Ectodermal cell (in vitro differentiated cells): Measurements from ENCODE around the gene CBY1. TPM values are rescaled to one million over a fixed set of nuclear protein-coding genes. Genes with fewer than 3 reads are reported as not detected.
"Not testable (repeated sequence)": the region's sequence is repeated elsewhere in the genome, so short reads cannot be mapped to it uniquely, and the experiment has no call there.

Source experiments
- H3K27ac ChIP-seq: 2 replicates; pipeline ENCODE4 v1.7.0; 2013; ENCODE audit warnings: mild to moderate bottlenecking, low read depth, low read length; ENCODE audit not compliant: insufficient read depth, poor library complexity, severe bottlenecking
- H3K27me3 ChIP-seq: 2 replicates; pipeline ENCODE4 v1.7.0; 2013; ENCODE audit warnings: mild to moderate bottlenecking, low read length; ENCODE audit not compliant: insufficient read depth, control insufficient read depth, poor library complexity, severe bottlenecking
- H3K36me3 ChIP-seq: one replicate; pipeline ENCODE4 v1.7.0; 2013; ENCODE audit warnings: low read length; ENCODE audit not compliant: control insufficient read depth, insufficient read depth
- H3K4me1 ChIP-seq: one replicate; pipeline ENCODE4 v1.7.0; 2013; ENCODE audit warnings: low read length; ENCODE audit not compliant: control insufficient read depth, insufficient read depth
- H3K4me3 ChIP-seq: 2 replicates; pipeline ENCODE4 v1.7.0; 2013; ENCODE audit warnings: low read depth, low read length, control low read depth; ENCODE audit not compliant: insufficient read depth
- H3K9me3 ChIP-seq: 2 replicates; pipeline ENCODE4 v1.7.0; 2013; ENCODE audit warnings: mild to moderate bottlenecking, low read length, moderate library complexity; ENCODE audit not compliant: control insufficient read depth
- WGBS, 2 experiments: methylation state at CpG; one replicate each; pipeline ENCODE4 v1.1.7; 2013; ENCODE audit warnings: missing lambda C conversion rate in 2 of 2; 5-methylcytosine and 5-hydroxymethylcytosine counted together
- polyA plus RNA-seq, 4 experiments: library from polyadenylated mRNA; stranded (reverse); fragments of 50-300 nt; gene quantifications; one replicate each; pipeline ENCODE4 v1.2.3, GENCODE V29; 2013

The CBY1 gene
- 58.8 TPM for polyA plus RNA-seq (2013, experiment 1 of 4)
- polyA plus RNA-seq (2013, experiment 2 of 4): 59.3 TPM
- polyA plus RNA-seq (2013, experiment 3 of 4): 42.2 TPM
- polyA plus RNA-seq (2013, experiment 4 of 4): 47.3 TPM

DNA sequence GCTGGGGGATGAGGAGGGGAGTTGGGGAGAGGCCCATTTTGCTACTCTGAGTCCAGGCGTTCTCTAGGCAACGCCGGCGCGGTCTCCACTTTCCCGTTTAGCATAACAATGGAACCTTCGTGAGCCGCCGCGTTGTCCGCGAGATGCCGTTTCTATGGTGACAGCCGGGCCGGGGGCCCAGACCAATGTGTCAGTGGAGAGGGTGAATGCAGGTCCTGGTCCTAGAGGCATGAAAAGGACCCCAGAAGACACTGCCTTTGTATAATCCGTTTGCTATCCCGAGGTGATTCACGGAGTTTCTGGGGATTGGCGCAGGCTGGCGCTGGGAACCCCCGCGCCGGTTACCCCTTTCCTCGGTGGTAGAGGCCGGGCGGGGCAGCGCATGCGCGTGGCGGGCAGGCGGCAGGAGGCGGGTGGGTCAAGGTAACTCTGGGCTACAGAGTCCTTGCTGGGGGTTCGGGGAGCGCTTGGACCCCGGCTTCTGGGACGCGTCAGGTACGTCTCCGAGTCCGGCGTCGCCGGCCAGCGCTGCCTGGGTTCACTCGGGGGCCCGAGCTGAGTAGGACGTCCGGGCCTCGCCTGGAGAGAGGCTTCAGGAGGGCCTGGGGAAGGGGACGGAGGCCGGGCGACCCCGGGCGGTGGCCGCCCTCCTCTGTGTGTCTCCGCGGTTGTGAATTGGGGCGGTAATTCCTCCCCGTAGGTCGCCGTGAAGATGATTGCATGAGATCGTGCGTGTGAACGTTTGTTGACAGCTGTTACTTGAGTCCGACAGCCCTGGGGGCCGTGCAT is at the start of gene CBY1, which contains the start of gene FAM227A:
TSS of gene CBY1 (plus strand) at position 383 of the 789 bp plus-strand sequence. CDS start 11,417 bp downstream, outside the sequence.
TSS of gene FAM227A (minus strand) at position 137 of the 789 bp plus-strand sequence. CDS start 6,224 bp downstream, outside the sequence.
- Histone ChIP-seq H3K27me3 (no peaks in the 10 kb centered on the region), H3K36me3 (no peaks in the 10 kb centered on the region), H3K4me1 (peaks cover 4% of the 10 kb centered on the region), H3K9me3 (no peaks in the 10 kb centered on the region), H3K27ac (peak within 1 kb of the TSS; percentile 92), H3K4me3 (peak within 1 kb of the TSS; percentile 64)
- 0 to 1% methylated on average over 66 of the region's 66 CpGs for WGBS, 2 experiments

- 91 to 92% methylated on average over 3 of the region's 3 CpGs for WGBS, 2 experiments
Measured at GRCh38 chr22:38607680-38608079, 48.8 kb upstream of the CBY1 start.

DNA sequence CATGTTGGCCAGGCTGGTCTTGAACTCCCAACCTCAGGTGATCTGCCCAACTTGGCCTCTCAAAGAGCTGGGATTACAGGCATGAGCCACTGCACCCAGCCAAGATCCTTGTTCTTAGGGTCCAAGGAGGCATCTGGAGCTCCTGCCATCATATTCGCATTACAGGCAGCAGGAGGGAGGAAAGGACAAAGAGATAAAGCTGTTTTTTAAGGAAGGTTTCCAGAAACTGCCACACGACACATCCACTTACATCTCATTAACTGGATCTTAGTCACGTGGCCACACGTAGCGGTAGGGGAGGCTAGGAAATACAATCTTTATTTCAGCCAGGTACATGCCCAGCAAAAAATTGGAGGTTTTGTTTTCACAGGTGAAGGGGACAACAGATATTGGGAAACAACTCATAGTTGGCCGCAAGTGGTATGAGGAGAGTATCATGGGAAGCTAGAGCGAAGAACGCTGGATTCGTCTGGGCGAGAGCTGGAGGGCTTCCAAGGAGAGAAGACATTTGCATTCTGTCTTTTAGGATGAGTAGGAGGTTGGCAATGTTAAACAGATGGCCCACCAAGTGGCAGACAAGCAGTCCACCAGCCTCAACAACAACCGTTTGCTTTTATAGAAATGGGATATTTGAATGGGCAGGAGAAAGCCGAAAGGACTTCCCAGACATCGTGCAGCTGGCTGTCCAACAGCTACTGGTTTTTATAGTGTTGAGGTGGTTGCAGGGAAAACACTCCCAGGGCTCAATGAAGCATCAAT is 47.3 kb upstream of the CBY1 start:
- Histone ChIP-seq H3K27me3 (no peaks in the 10 kb centered on the region), H3K27ac (no peak overlapping the region), H3K4me1 (no peaks in the 10 kb centered on the region), H3K9me3 (no peaks in the 10 kb centered on the region), H3K4me3 (no peak overlapping the region), H3K36me3 (no peaks in the 10 kb centered on the region)
- WGBS, 2 experiments: 97% methylated on average over 13 of the region's 13 CpGs

More at GRCh38 chr22:38607680-38608079, 48.8 kb upstream of the CBY1 start:
- Histone ChIP-seq H3K9me3 (no peaks in the 10 kb centered on the region), H3K4me1 (no peaks in the 10 kb centered on the region), H3K4me3 (no peak overlapping the region), H3K36me3 (no peaks in the 10 kb centered on the region), H3K27ac (no peak overlapping the region), H3K27me3 (no peaks in the 10 kb centered on the region)

DNA sequence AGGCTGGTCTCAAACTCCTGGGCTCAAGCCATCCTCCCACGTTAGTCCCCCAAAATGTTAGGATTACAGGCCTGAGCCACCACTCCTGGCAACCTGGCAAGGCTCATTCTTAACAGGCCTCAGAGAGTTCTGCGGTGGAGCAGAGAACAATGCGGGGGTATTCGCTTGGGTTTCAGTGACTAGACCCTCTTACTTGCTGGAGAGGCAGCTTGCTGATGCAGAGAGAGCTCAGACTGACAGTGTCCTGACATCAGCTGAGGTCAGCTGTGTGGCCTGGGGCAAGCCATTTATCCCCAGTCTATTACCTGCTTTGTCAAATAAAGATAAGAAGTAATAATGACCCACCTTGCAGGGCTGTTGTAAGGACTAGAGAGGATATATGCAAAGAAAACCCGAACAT is 46.2 kb upstream of the CBY1 start:
- Histone ChIP-seq H3K4me1 (no peaks in the 10 kb centered on the region), H3K4me3 (no peak overlapping the region), H3K27me3 (no peaks in the 10 kb centered on the region), H3K36me3 (no peaks in the 10 kb centered on the region), H3K27ac (no peak overlapping the region), H3K9me3 (no peaks in the 10 kb centered on the region)
- WGBS, 2 experiments: 95% methylated on average over 5 of the region's 5 CpGs

DNA sequence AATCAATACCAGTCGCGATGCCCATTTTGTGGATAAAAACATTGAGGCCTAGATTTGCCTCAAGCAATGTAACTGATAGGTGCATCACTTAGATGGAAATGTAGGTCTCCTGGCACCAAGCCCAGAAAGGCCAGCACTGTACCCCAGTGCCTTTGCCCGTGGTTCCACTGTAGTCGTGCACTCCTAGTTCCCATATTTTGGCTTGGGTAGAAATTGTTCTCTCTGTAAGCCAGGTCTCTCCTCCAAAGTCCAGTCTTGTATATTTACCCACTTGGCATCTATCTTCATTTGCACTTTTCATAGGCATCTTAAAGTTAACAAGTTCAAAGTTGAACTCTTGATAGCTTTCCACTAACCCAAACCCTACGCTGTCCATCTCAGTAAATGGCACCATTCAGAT is 44.9 kb upstream of the CBY1 start:
- no peaks in the 10 kb centered on the region for H3K36me3 ChIP-seq
- WGBS, 2 experiments: 95 to 97% methylated on average over 5 of the region's 5 CpGs

GRCh38 chr22:38612217-38613006 is 44.0 kb upstream of the CBY1 start:
- Histone ChIP-seq H3K4me1 (no peaks in the 10 kb centered on the region), H3K36me3 (peaks cover under 1% of the 10 kb centered on the region), H3K4me3 (no peak overlapping the region), H3K27me3 (no peaks in the 10 kb centered on the region), H3K27ac (no peak overlapping the region), H3K9me3 (no peaks in the 10 kb centered on the region)
- whole genome bisulfite sequencing, 2 experiments: 93% methylated on average over 5 of the region's 5 CpGs

More for the DNA sequence above, 44.9 kb upstream of the CBY1 start:
- Histone ChIP-seq H3K9me3 (no peaks in the 10 kb centered on the region), H3K27me3 (no peaks in the 10 kb centered on the region), H3K4me3 (no peak overlapping the region), H3K27ac (no peak overlapping the region), H3K4me1 (no peaks in the 10 kb centered on the region)

- WGBS, 2 experiments: 97 to 98% methylated on average over 4 of the region's 4 CpGs
- Histone ChIP-seq H3K9me3 (no peaks in the 10 kb centered on the region), H3K27ac (no peak overlapping the region), H3K36me3 (peaks cover 12% of the 10 kb centered on the region), H3K4me3 (no peak overlapping the region), H3K27me3 (no peaks in the 10 kb centered on the region), H3K4me1 (no peaks in the 10 kb centered on the region)
Measured at GRCh38 chr22:38613588-38613987, 42.9 kb upstream of the CBY1 start.

DNA sequence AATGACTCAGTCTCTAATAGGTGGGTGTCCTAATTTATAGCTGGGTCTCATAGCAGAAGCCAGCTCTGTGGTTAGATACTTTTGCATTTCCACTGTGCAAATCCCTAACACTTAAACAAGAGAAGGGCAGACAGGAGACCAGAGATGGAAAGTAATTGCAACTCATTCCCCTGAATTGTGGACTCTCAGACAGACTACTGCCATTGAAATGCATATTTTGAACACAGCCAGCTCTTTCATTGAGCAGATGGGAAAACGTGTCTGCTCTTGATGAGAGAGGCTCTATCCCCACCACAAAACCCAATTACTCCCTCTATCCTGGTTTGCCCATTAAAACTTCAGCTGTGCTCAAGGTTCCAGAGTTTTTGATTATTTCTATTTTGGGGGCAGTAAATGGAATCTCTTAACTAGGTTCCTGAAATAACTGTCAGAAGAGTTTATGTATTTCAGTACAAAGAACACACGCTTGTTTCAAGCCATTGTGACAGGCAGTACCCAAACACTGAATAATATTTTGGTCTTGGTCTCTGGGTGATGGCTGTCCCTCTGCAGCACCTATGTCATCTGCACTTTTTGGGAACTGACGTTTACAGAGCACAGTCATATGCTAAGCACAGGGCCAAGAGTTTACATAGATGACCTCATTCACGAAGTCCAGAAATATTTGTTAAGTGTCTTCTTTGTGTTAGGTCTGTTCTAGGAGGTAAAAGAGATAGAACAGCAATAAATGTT is 41.9 kb upstream of the CBY1 start:
- Histone ChIP-seq H3K4me1 (no peaks in the 10 kb centered on the region), H3K9me3 (no peaks in the 10 kb centered on the region), H3K4me3 (no peak overlapping the region), H3K36me3 (peaks cover 18% of the 10 kb centered on the region), H3K27me3 (no peaks in the 10 kb centered on the region), H3K27ac (no peak overlapping the region)
- 82% methylated on average over 4 of the region's 4 CpGs for WGBS, 2 experiments

DNA sequence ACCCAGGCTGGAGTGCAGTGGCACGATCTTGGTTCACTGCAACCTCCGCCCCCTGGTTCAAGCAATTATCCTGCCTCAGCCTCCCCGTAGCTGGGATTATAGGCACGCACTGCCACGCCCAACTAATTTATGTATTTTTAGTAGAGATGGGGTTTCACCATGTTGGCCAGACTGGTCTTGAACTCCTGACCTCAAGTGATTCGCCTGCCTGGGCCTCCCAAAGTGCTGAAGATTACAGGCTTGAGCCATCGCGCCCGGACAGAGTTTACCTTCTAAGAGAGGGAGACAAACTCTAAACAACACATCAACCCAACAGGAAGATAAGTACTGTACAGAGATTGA is 41.4 kb upstream of the CBY1 start:
- H3K27ac ChIP-seq, H3K9me3 ChIP-seq, H3K4me1 ChIP-seq, H3K4me3 ChIP-seq, H3K27me3 ChIP-seq: not testable (repeated sequence)
- peaks cover 23% of the 10 kb centered on the region for H3K36me3 ChIP-seq
- 96% methylated on average over 8 to 9 of the region's 9 CpGs for WGBS, 2 experiments
